Activated T-cell treated with anti-CD3 and anti-CD28 coated beads, Interleukin-2, amount 50 U/mL, for 24 hours (primary cell): ENCODE data around the gene TMEM178B.
"Not testable (repeated sequence)": the region's sequence is repeated elsewhere in the genome, so short reads cannot be mapped to it uniquely, and the experiment has no call there.

ENCODE experiments used
- DNase-seq: peaks from one replicate; pipeline ENCODE4 v3.0.0-alpha.2; 2020
- H3K27ac Mint-ChIP-seq: 2 replicates; pipeline ENCODE4 v1.8.0; 2020; ENCODE audit warnings: mild to moderate bottlenecking, mixed read lengths
- H3K27me3 Mint-ChIP-seq: 2 replicates; pipeline ENCODE4 v1.8.0; 2020; ENCODE audit warnings: mixed read lengths
- H3K36me3 Mint-ChIP-seq: 2 replicates; pipeline ENCODE4 v1.8.0; 2020; ENCODE audit warnings: low read depth, mixed read lengths
- H3K4me1 Mint-ChIP-seq: 2 replicates; pipeline ENCODE4 v1.8.0; 2020; ENCODE audit warnings: low read depth, mixed read lengths
- H3K4me3 Mint-ChIP-seq: 2 replicates; pipeline ENCODE4 v1.8.0; 2020; ENCODE audit warnings: mild to moderate bottlenecking, moderate library complexity, mixed read lengths
- H3K9me3 Mint-ChIP-seq: 2 replicates; pipeline ENCODE4 v1.8.0; 2020; ENCODE audit warnings: mixed read lengths

Gene TMEM178B

GRCh38 chr7:141057788-141058187 lies 16.1 kb upstream of the TMEM178B start:
- Mint-ChIP-seq H3K4me3 (no peak overlapping the region), H3K27me3 (no peaks in the 10 kb centered on the region), H3K27ac (no peak overlapping the region), H3K4me1 (peaks cover 14% of the 10 kb centered on the region), H3K9me3 (peaks cover 7% of the 10 kb centered on the region), H3K36me3 (no peaks in the 10 kb centered on the region)
- no peak for DNase-seq

GRCh38 chr7:141067856-141068255 lies 6.0 kb upstream of the TMEM178B start:
- H3K4me3 Mint-ChIP-seq, DNase-seq, H3K36me3 Mint-ChIP-seq, H3K27ac Mint-ChIP-seq, H3K9me3 Mint-ChIP-seq: not testable (repeated sequence)
- H3K27me3 Mint-ChIP-seq: peaks cover 50% of the 10 kb centered on the region
- peaks cover 18% of the 10 kb centered on the region for H3K4me1 Mint-ChIP-seq

- H3K27ac Mint-ChIP-seq: no peak overlapping the region
- no peaks in the 10 kb centered on the region for H3K9me3 Mint-ChIP-seq
- no peaks in the 10 kb centered on the region for H3K36me3 Mint-ChIP-seq
- peak overlapping the region; percentile 74 for H3K4me3 Mint-ChIP-seq
- peaks cover 56% of the 10 kb centered on the region for H3K27me3 Mint-ChIP-seq
- H3K4me1 Mint-ChIP-seq: peaks cover 23% of the 10 kb centered on the region
- DNase-seq: peak; percentile 53
Measured at GRCh38 chr7:141071260-141071854, 2.5 kb upstream of the TMEM178B start.

GRCh38 chr7:141071855-141072547 lies 1.9 kb upstream of the TMEM178B start:
- Mint-ChIP-seq H3K27ac (no peak overlapping the region), H3K9me3 (no peaks in the 10 kb centered on the region), H3K36me3 (no peaks in the 10 kb centered on the region), H3K4me1 (peaks cover 23% of the 10 kb centered on the region), H3K27me3 (peaks cover 56% of the 10 kb centered on the region), H3K4me3 (peak overlapping the region; percentile 74)
- peak; percentile 37 for DNase-seq

GRCh38 chr7:141072548-141073172 lies 1.2 kb upstream of the TMEM178B start:
- Mint-ChIP-seq H3K9me3 (no peaks in the 10 kb centered on the region), H3K4me1 (peaks cover 23% of the 10 kb centered on the region), H3K4me3 (peak overlapping the region; percentile 74), H3K36me3 (no peaks in the 10 kb centered on the region), H3K27me3 (peaks cover 56% of the 10 kb centered on the region), H3K27ac (no peak overlapping the region)
- peak; percentile 53 for DNase-seq

- H3K9me3 Mint-ChIP-seq: no peaks in the 10 kb centered on the region
- H3K36me3 Mint-ChIP-seq: no peaks in the 10 kb centered on the region
- no peak overlapping the region for H3K27ac Mint-ChIP-seq
- DNase-seq: peak; percentile 52
- peaks cover 51% of the 10 kb centered on the region for H3K27me3 Mint-ChIP-seq
- H3K4me1 Mint-ChIP-seq: peaks cover 23% of the 10 kb centered on the region
- H3K4me3 Mint-ChIP-seq: peak overlapping the region; percentile 74
Measured at GRCh38 chr7:141073173-141073640, 657 bp upstream of the TMEM178B start.

GRCh38 chr7:141074162-141074991 lies 513 bp downstream of the TMEM178B start:
- H3K27ac Mint-ChIP-seq: no peak overlapping the region
- DNase-seq: no peak
- peak overlapping the region; percentile 73 for H3K4me3 Mint-ChIP-seq
- no peaks in the 10 kb centered on the region for H3K9me3 Mint-ChIP-seq
- no peaks in the 10 kb centered on the region for H3K36me3 Mint-ChIP-seq
- peaks cover 43% of the 10 kb centered on the region for H3K27me3 Mint-ChIP-seq
- peaks cover 23% of the 10 kb centered on the region for H3K4me1 Mint-ChIP-seq

GRCh38 chr7:141074997-141075396 lies 1.1 kb downstream of the TMEM178B start:
- Mint-ChIP-seq H3K27ac (no peak overlapping the region), H3K4me1 (peaks cover 23% of the 10 kb centered on the region), H3K36me3 (no peaks in the 10 kb centered on the region), H3K27me3 (peaks cover 39% of the 10 kb centered on the region), H3K9me3 (no peaks in the 10 kb centered on the region), H3K4me3 (peak overlapping the region; percentile 73)
- DNase-seq: no peak

- Mint-ChIP-seq H3K4me3 (no peak overlapping the region), H3K9me3 (no peaks in the 10 kb centered on the region), H3K4me1 (peaks cover 18% of the 10 kb centered on the region), H3K27me3 (peaks cover 28% of the 10 kb centered on the region), H3K36me3 (no peaks in the 10 kb centered on the region), H3K27ac (no peak overlapping the region)
- no peak for DNase-seq
Measured at GRCh38 chr7:141076377-141076776, 2.5 kb downstream of the TMEM178B start.

- Mint-ChIP-seq H3K36me3 (no peaks in the 10 kb centered on the region), H3K4me1 (peaks cover 4% of the 10 kb centered on the region), H3K9me3 (no peaks in the 10 kb centered on the region), H3K27me3 (peaks cover 22% of the 10 kb centered on the region), H3K4me3 (no peak overlapping the region), H3K27ac (no peak overlapping the region)
- no peak for DNase-seq
Measured at GRCh38 chr7:141079219-141079618, 5.4 kb downstream of the TMEM178B start.

GRCh38 chr7:141089490-141089889 lies 15.6 kb downstream of the TMEM178B start:
- H3K27ac Mint-ChIP-seq, H3K4me1 Mint-ChIP-seq, DNase-seq, H3K9me3 Mint-ChIP-seq, H3K36me3 Mint-ChIP-seq, H3K4me3 Mint-ChIP-seq: not testable (repeated sequence)
- peaks cover 24% of the 10 kb centered on the region for H3K27me3 Mint-ChIP-seq

- Mint-ChIP-seq H3K36me3 (no peaks in the 10 kb centered on the region), H3K9me3 (no peaks in the 10 kb centered on the region), H3K4me1 (no peaks in the 10 kb centered on the region), H3K4me3 (no peak overlapping the region), H3K27me3 (peaks cover 14% of the 10 kb centered on the region), H3K27ac (no peak overlapping the region)
- DNase-seq: no peak
Measured at GRCh38 chr7:141094336-141095070, 20.6 kb downstream of the TMEM178B start.

- Mint-ChIP-seq H3K4me3 (no peak overlapping the region), H3K4me1 (no peaks in the 10 kb centered on the region), H3K36me3 (no peaks in the 10 kb centered on the region), H3K27ac (no peak overlapping the region), H3K27me3 (peaks cover 12% of the 10 kb centered on the region), H3K9me3 (no peaks in the 10 kb centered on the region)
- no peak for DNase-seq
Measured at GRCh38 chr7:141097430-141097829, 23.6 kb downstream of the TMEM178B start.

- Mint-ChIP-seq H3K36me3 (no peaks in the 10 kb centered on the region), H3K27ac (no peak overlapping the region), H3K27me3 (peaks cover 29% of the 10 kb centered on the region), H3K9me3 (no peaks in the 10 kb centered on the region), H3K4me1 (no peaks in the 10 kb centered on the region), H3K4me3 (no peak overlapping the region)
- no peak for DNase-seq
Measured at GRCh38 chr7:141102436-141102835, 28.6 kb downstream of the TMEM178B start.
